ENCODE data around the gene TRABD2B. TPM values are rescaled to one million over a fixed set of nuclear protein-coding genes. Genes with fewer than 3 reads are reported as not detected.

TRABD2B gene
- total and polyA plus RNA-seq, 2 of the 13 experiments (the other 11 are each of a cell fraction or from before 2014, with no cell fraction given), result 0.04 TPM; not detected in 1

DNA sequence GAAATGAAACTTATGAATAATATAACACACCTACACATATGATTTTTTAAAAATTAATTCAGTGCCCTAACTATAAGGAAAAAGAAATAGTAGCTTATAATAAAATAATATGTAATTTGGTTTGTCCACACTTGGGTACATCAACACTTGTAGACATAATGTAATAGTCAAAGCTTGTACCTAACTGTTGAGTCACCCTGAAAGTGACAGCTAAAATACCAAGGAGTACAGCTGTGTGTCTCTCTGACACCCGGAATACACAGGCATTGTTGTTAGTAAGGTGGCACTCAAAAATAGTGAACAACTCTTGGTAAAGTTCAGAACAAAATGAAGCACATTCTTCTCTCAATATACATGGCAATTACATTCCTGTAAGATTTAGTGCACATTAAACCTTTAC, 243.4 kb downstream of the TRABD2B start:
- Histone ChIP-seq H3K79me2 (ENCODE audit: insufficient read depth, low read length) (no peaks in the 10 kb centered on the region), H2AFZ (ENCODE audit: low read length) (no peak overlapping the region), H3K4me2 (ENCODE audit: low read depth, low read length) (no peak overlapping the region), H3K27ac (ENCODE audit: extremely low read length, insufficient read depth, low read length) (no peak overlapping the region), H3K9ac (ENCODE audit: insufficient read depth, low read depth, low read length) (no peak overlapping the region), H3K27me3 (ENCODE audit: control insufficient read depth in 1 of 2, insufficient read depth in 2 of 2, low read length in 2 of 2) (peaks cover 4 to 22% of the 10 kb centered on the region in 2 experiments; a peak in 4 of 5 replicates), H4K20me1 (ENCODE audit: insufficient read depth, low read length) (no peaks in the 10 kb centered on the region), H3K4me1 (ENCODE audit: insufficient read depth, low read length) (no peaks in the 10 kb centered on the region), H3K9me3 (ENCODE audit: low read length) (no peaks in the 10 kb centered on the region), H3K36me3 (replicated peaks in 1 of 2; ENCODE audit: control insufficient read depth in 1 of 2, insufficient read depth in 2 of 2, low read length in 2 of 2) (no peaks in the 10 kb centered on the region), H3K4me3 (replicated peaks in 1 of 3; ENCODE audit: insufficient read depth in 1 of 3, low read depth in 2 of 3, low read length in 3 of 3) (no peak overlapping the region)
- 24% methylated on average over 1 of the region's 1 CpG for WGBS (ENCODE audit: low lambda C conversion rate)
- ChIA-PET CTCF (ENCODE audit: low intra/inter-chr PET ratio, low total read pairs) (no interaction called here), POLR2A (no interaction called here)
- no TSS peak for BruUV-seq (replicated peaks)
- in situ Hi-C loops (cut with HindIII; ENCODE audit: extremely low pct_ligation_motif_present, low pct_unique_long_range_greater_than_20kb) (no loop called here), intact Hi-C loops (cut with micrococcal nuclease; ENCODE audit: unreplicated experiment) (no loop called here)
- TF ChIP-seq, protein P1, sequence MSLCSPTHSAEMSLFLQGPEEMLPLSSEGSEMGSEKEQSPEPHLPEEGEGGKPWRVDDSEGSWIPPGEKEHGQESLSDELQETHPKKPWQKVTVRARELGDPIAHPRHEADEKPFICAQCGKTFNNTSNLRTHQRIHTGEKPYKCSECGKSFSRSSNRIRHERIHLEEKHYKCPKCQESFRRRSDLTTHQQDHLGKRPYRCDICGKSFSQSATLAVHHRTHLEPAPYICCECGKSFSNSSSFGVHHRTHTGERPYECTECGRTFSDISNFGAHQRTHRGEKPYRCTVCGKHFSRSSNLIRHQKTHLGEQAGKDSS (CRISPR knock-in tag; IDR thresholded peaks at IDR 0.05; ENCODE audit: borderline replicate concordance, low read depth), result no peak
- peak; percentile 63 for TF ChIP-seq NFE2L2 (IDR thresholded peaks at IDR 0.05; ENCODE audit: low read length)
- DNase-seq (ENCODE audit: low spot score) (no peak), ATAC-seq (no peak), FAIRE-seq (no peak)

DNA sequence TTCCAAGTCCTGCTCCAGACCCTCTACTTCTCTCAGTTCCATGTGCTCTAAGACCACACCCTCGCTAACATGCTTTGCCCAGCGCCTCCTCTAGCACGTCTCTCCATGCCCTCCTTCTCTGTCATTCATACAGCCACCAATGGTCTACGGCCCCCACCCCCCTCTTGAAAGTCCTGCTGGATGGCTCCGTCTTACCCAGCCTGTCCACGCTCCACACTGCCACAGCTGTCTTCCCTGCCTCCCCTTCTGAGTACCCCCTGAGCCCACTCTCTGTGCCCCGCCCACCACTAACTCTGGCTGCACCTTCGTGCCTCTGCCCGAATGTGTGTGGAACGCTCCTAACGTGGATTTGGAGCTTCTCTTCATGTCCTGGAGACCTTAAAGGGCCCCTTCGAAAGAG, 244.6 kb downstream of the TRABD2B start:
- Histone ChIP-seq H3K9me3 (ENCODE audit: low read length) (no peaks in the 10 kb centered on the region), H4K20me1 (ENCODE audit: insufficient read depth, low read length) (no peaks in the 10 kb centered on the region), H3K27ac (ENCODE audit: extremely low read length, insufficient read depth, low read length) (no peak overlapping the region), H3K27me3 (ENCODE audit: control insufficient read depth in 1 of 2, insufficient read depth in 2 of 2, low read length in 2 of 2) (peaks cover 4 to 15% of the 10 kb centered on the region in 2 experiments; a peak in 4 of 5 replicates), H3K4me1 (ENCODE audit: insufficient read depth, low read length) (no peaks in the 10 kb centered on the region), H3K4me3 (replicated peaks in 1 of 3; ENCODE audit: insufficient read depth in 1 of 3, low read depth in 2 of 3, low read length in 3 of 3) (no peak overlapping the region), H3K79me2 (ENCODE audit: insufficient read depth, low read length) (no peaks in the 10 kb centered on the region), H3K4me2 (ENCODE audit: low read depth, low read length) (no peak overlapping the region), H3K36me3 (replicated peaks in 1 of 2; ENCODE audit: control insufficient read depth in 1 of 2, insufficient read depth in 2 of 2, low read length in 2 of 2) (no peaks in the 10 kb centered on the region), H3K9ac (ENCODE audit: insufficient read depth, low read depth, low read length) (no peak overlapping the region), H2AFZ (ENCODE audit: low read length) (no peak overlapping the region)
- WGBS (ENCODE audit: low lambda C conversion rate), result 38% methylated on average over 12 of the region's 12 CpGs
- DNase-seq (ENCODE audit: low spot score) (no peak), ATAC-seq (no peak), FAIRE-seq (no peak)
- in situ Hi-C loops (cut with HindIII; ENCODE audit: extremely low pct_ligation_motif_present, low pct_unique_long_range_greater_than_20kb), result no loop called here
- no peak for TF ChIP-seq DNMT3B (CRISPR knock-in tag; conservative IDR thresholded peaks at IDR 0.05)
- TF ChIP-seq, protein P2, sequence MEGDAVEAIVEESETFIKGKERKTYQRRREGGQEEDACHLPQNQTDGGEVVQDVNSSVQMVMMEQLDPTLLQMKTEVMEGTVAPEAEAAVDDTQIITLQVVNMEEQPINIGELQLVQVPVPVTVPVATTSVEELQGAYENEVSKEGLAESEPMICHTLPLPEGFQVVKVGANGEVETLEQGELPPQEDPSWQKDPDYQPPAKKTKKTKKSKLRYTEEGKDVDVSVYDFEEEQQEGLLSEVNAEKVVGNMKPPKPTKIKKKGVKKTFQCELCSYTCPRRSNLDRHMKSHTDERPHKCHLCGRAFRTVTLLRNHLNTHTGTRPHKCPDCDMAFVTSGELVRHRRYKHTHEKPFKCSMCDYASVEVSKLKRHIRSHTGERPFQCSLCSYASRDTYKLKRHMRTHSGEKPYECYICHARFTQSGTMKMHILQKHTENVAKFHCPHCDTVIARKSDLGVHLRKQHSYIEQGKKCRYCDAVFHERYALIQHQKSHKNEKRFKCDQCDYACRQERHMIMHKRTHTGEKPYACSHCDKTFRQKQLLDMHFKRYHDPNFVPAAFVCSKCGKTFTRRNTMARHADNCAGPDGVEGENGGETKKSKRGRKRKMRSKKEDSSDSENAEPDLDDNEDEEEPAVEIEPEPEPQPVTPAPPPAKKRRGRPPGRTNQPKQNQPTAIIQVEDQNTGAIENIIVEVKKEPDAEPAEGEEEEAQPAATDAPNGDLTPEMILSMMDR (CRISPR knock-in tag; IDR thresholded peaks at IDR 0.05), result no peak
- no peak for TF ChIP-seq ZNF768 (CRISPR knock-in tag; IDR thresholded peaks at IDR 0.05)
- no peak for TF ChIP-seq REL (CRISPR knock-in tag; conservative IDR thresholded peaks at IDR 0.05)
- no peak for TF ChIP-seq EZH2 (conservative IDR thresholded peaks at IDR 0.05; ENCODE audit: low read depth, low read length)
- TF ChIP-seq ZNF598 (CRISPR knock-in tag; IDR thresholded peaks at IDR 0.05; ENCODE audit: borderline replicate concordance), result no peak
- TF ChIP-seq U2AF2 (IDR thresholded peaks at IDR 0.05; ENCODE audit: low read depth, low read length), result no peak
- no peak for TF ChIP-seq CREM (IDR thresholded peaks at IDR 0.05)
- no peak for TF ChIP-seq CREM (CRISPR knock-in tag; IDR thresholded peaks at IDR 0.05)
- TF ChIP-seq ZNF225 (CRISPR knock-in tag; IDR thresholded peaks at IDR 0.05), result no peak
- TF ChIP-seq ARNTL (CRISPR knock-in tag; IDR thresholded peaks at IDR 0.05), result no peak
- no TSS peak for BruUV-seq (replicated peaks)
- POLR2A ChIA-PET, result no interaction called here
- intact Hi-C loops (cut with micrococcal nuclease; ENCODE audit: unreplicated experiment), result no loop called here
- CTCF ChIA-PET (ENCODE audit: low intra/inter-chr PET ratio, low total read pairs), result no interaction called here
